ENCODE results near the gene SLC43A2. TPM values are rescaled to one million over a fixed set of nuclear protein-coding genes. Genes with fewer than 3 reads are reported as not detected.
A peak's percentile ranks its signal among the peaks of the same experiment; 100 is the strongest.

Gene SLC43A2
- total and polyA plus RNA-seq, 10 donors = 12.6 to 84.6 (median 61.2) TPM

- Histone ChIP-seq H3K4me1 (peaks cover 7 to 18% (median 8%) of the 10 kb centered on the region in 6 donors), H3K27me3 (replicated peaks in 1 of 7) (no peaks in the 10 kb centered on the region), H3K27ac (peak overlapping the region in 1 of 8 donors; percentile 11), H3K36me3 (peaks cover 0 to 82% (median 28%) of the 10 kb centered on the region in 6 donors), H3K4me3 (no peak overlapping the region), H3K9me3 (no peaks in the 10 kb centered on the region)
- TF ChIP-seq POLR2A (IDR thresholded peaks at IDR 0.05) (no peak), CTCF (IDR thresholded peaks at IDR 0.05 in 8 of 11, conservative IDR thresholded peaks at IDR 0.05 in 3 of 11) (no peak)
- DNase-seq = no peak
- intact Hi-C loops (cut with DNase I; ENCODE audit: low total_unique reads) = no loop called here
- 89 to 94% (median 91%) methylated on average over 10 of the region's 10 CpGs for WGBS, 5 donors
These were observed 107.5 kb downstream of the SLC43A2 start for GRCh38 chr17:1521086-1521640.

GRCh38 chr17:1519678-1520077, 109.0 kb downstream of the SLC43A2 start:
- WGBS, 5 donors = 87 to 95% (median 89%) methylated on average over 7 of the region's 7 CpGs
- Histone ChIP-seq H3K9me3 (no peaks in the 10 kb centered on the region), H3K27ac (no peak overlapping the region), H3K27me3 (replicated peaks in 1 of 7) (no peaks in the 10 kb centered on the region), H3K4me1 (peaks cover 16 to 33% (median 22%) of the 10 kb centered on the region in 6 donors), H3K4me3 (no peak overlapping the region), H3K36me3 (peaks cover 0 to 68% (median 18%) of the 10 kb centered on the region in 6 donors)
- TF ChIP-seq POLR2AphosphoS5 (IDR thresholded peaks at IDR 0.05) (no peak), CTCF (IDR thresholded peaks at IDR 0.05 in 8 of 11, conservative IDR thresholded peaks at IDR 0.05 in 3 of 11) (no peak), POLR2A (IDR thresholded peaks at IDR 0.05) (no peak)
- DNase-seq = no peak
- intact Hi-C loops (cut with DNase I; ENCODE audit: low total_unique reads) = loop anchor here (5.0 to 10.0 kb wide), 2 partner anchors 55 to 157 kb away; no protein-coding TSS in a partner anchor

Small RNAs within 50 kb of the gene (small RNA-seq; reads per million reads assigned to genes)
- gene RN7SL105P = 0 reads per million in 4 donors

Other genes with a start within 250 kb of the SLC43A2 start
- 100 to 1,000 TPM; 234 to 645 (median 289) TPM for gene YWHAE, start 228.6 kb downstream of the SLC43A2 start, total RNA-seq
- gene YWHAE, start 228.6 kb downstream of the SLC43A2 start, polyA plus RNA-seq = 100 to 1,000 TPM; 104 to 199 (median 142) TPM
- 10 to 100 TPM; 39.3 to 54.6 (median 48.2) TPM for gene CRK, start 172.6 kb downstream of the SLC43A2 start, total RNA-seq
- 10 to 100 TPM; 11.7 to 20.7 (median 12.0) TPM for gene CRK, start 172.6 kb downstream of the SLC43A2 start, polyA plus RNA-seq
- gene MYO1C, start 136.1 kb downstream of the SLC43A2 start, total RNA-seq = 100 to 1,000 TPM in 2 of 7 donors, 10 to 100 TPM in 5; 49.2 to 135 (median 81.6) TPM
- gene MYO1C, start 136.1 kb downstream of the SLC43A2 start, polyA plus RNA-seq = 10 to 100 TPM; 14.6 to 21.6 (median 14.6) TPM
- 100 to 1,000 TPM in 1 of 7 donors, 10 to 100 TPM in 6; 43.1 to 107 (median 55.2) TPM for gene INPP5K, start 112.2 kb downstream of the SLC43A2 start, total RNA-seq
- 10 to 100 TPM; 22.3 to 35.8 (median 23.4) TPM for gene INPP5K, start 112.2 kb downstream of the SLC43A2 start, polyA plus RNA-seq
- 10 to 100 TPM; 47.3 to 88.0 (median 68.9) TPM for gene PITPNA, start 66.0 kb downstream of the SLC43A2 start, total RNA-seq
- 10 to 100 TPM; 17.0 to 29.6 (median 17.1) TPM for gene PITPNA, start 66.0 kb downstream of the SLC43A2 start, polyA plus RNA-seq
- gene SCARF1, start 16.9 kb upstream of the SLC43A2 start, total RNA-seq = 100 to 1,000 TPM in 2 of 7 donors, 10 to 100 TPM in 5; 55.5 to 112 (median 66.5) TPM
- 10 to 100 TPM in 2 of 3 donors, 1 to 10 TPM in 1; 5.1 to 31.2 (median 13.6) TPM for gene SCARF1, start 16.9 kb upstream of the SLC43A2 start, polyA plus RNA-seq
- gene RILP, start 21.0 kb upstream of the SLC43A2 start, total RNA-seq = 10 to 100 TPM; 15.8 to 43.9 (median 28.9) TPM
- gene RILP, start 21.0 kb upstream of the SLC43A2 start, polyA plus RNA-seq = 10 to 100 TPM; 14.7 to 25.6 (median 17.4) TPM
- 100 to 1,000 TPM; 210 to 320 (median 268) TPM for gene PRPF8, start 56.0 kb upstream of the SLC43A2 start, total RNA-seq
- gene PRPF8, start 56.0 kb upstream of the SLC43A2 start, polyA plus RNA-seq = 10 to 100 TPM; 67.2 to 91.8 (median 74.8) TPM
- 1 to 10 TPM; 1.7 to 5.4 (median 3.1) TPM for gene TLCD2, start 81.5 kb upstream of the SLC43A2 start, total RNA-seq
- under 1 TPM; 0.26 to 0.67 (median 0.28) TPM for gene TLCD2, start 81.5 kb upstream of the SLC43A2 start, polyA plus RNA-seq
- 10 to 100 TPM; 38.2 to 74.7 (median 54.7) TPM for gene WDR81, start 95.9 kb upstream of the SLC43A2 start, total RNA-seq
- 10 to 100 TPM; 16.2 to 41.3 (median 29.3) TPM for gene WDR81, start 95.9 kb upstream of the SLC43A2 start, polyA plus RNA-seq
- gene SERPINF2, start 114.0 kb upstream of the SLC43A2 start, total RNA-seq = 1 to 10 TPM; 1.6 to 7.9 (median 5.0) TPM
- 1 to 10 TPM; 3.5 to 7.0 (median 4.9) TPM for gene SERPINF2, start 114.0 kb upstream of the SLC43A2 start, polyA plus RNA-seq
- gene SERPINF1, start 133.2 kb upstream of the SLC43A2 start, total RNA-seq = 100 to 1,000 TPM in 5 of 7 donors, 10 to 100 TPM in 2; 79.8 to 361 (median 192) TPM
- gene SERPINF1, start 133.2 kb upstream of the SLC43A2 start, polyA plus RNA-seq = 100 to 1,000 TPM in 1 of 3 donors, 10 to 100 TPM in 2; 53.5 to 132 (median 99.5) TPM
- gene SMYD4, start 201.1 kb upstream of the SLC43A2 start, total RNA-seq = 10 to 100 TPM; 17.2 to 28.1 (median 23.8) TPM
- gene SMYD4, start 201.1 kb upstream of the SLC43A2 start, polyA plus RNA-seq = 1 to 10 TPM; 3.8 to 6.1 (median 4.7) TPM
- 100 to 1,000 TPM in 1 of 7 donors, 10 to 100 TPM in 6; 25.2 to 101 (median 76.1) TPM for gene RPA1, start 201.2 kb upstream of the SLC43A2 start, total RNA-seq
- gene RPA1, start 201.2 kb upstream of the SLC43A2 start, polyA plus RNA-seq = 10 to 100 TPM; 20.7 to 29.5 (median 24.2) TPM

Data from spleen (tissue), 11 donors.